Inferior parietal cortex (tissue), 1 donor: Measurements from ENCODE around the gene TUBB1.

Experiments used
- DNase-seq: peaks from one replicate; pipeline ENCODE4 v3.0.0-alpha.2; 2016; ENCODE audit errors: extremely low spot score

Gene TUBB1

GRCh38 chr20:59042796-59043631 is 23.8 kb downstream of the TUBB1 start:
- peak; percentile 90 for DNase-seq

DNA sequence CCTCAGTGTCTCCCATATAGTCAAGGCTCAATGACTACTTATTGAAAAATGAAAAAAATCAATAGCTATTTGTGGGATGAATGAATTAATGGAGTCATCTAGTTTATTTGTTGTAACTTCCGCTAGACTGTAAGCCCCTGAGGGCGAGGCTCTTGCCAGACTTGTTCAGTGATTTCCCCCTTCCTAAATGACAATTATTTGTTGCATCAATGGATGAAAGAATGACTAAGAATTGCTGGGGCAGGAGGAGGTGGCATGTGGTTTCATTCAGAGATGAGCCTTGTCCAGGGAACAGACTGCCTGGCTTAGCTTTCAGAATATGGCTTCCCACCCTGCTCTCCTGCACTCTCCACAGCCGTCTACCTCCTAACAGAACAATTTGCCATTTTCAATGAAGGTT is 24.5 kb downstream of the TUBB1 start:
- no peak for DNase-seq

DNA sequence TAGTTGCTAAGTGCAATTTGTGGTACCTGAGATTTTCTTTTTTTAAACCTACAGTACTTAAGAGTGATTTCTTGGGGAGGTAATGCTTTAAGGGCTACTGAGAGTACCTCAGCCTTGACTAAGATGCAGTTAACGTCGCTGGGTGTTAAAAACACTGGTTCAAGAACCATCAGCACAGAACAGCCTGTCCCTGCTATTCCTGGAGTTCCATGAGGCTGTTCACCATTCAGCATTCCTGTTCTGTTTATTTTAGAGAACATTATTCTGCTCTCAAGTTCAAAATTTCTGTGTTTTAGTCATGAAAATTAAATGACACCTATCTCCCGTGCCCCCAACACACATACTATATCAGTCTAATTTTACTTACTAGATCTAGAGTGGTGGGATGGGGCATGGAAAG is 25.1 kb downstream of the TUBB1 start:
- no peak for DNase-seq

- no peak for DNase-seq
Observed at GRCh38 chr20:59044796-59045195, 25.6 kb downstream of the TUBB1 start.

GRCh38 chr20:59046862-59047261 is 27.6 kb downstream of the TUBB1 start:
- DNase-seq: no peak

- DNase-seq: no peak
Observed at GRCh38 chr20:59047938-59048680, 28.9 kb downstream of the TUBB1 start.

- DNase-seq: no peak
Observed at GRCh38 chr20:59048681-59049030, 29.4 kb downstream of the TUBB1 start.

GRCh38 chr20:59050437-59050836 is 31.2 kb downstream of the TUBB1 start:
- DNase-seq: no peak

DNA sequence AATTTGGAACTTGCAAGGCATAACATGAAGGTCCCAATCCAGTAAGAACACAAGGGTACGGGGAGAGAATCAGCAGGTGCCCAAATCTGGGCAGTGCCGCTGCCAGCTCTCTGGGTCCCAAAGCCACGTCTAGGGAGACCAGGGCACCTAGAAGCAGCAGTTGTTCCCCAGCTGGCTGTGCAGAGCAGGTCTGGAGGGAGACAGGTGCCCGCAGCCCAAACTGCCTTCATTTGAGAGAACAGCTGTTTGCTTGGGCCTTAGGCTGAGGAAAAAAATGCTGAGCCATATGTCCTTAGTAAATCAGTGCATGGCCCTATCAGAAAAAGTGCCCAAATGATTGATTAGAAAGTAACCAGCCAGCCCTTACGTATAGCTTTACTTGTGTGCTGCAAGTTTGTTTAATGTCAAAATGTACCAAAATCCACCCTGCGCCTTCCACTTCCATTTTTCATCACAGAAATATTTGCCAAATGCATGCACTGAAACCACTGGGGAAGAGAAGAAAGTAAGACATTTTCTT is 32.5 kb downstream of the TUBB1 start:
- no peak for DNase-seq

- DNase-seq: no peak
Observed at GRCh38 chr20:59055302-59055701, 36.1 kb downstream of the TUBB1 start.

- no peak for DNase-seq
Observed at GRCh38 chr20:59062081-59062480, 42.9 kb downstream of the TUBB1 start.

GRCh38 chr20:59063358-59064213 is 44.4 kb downstream of the TUBB1 start:
- no peak for DNase-seq

DNA sequence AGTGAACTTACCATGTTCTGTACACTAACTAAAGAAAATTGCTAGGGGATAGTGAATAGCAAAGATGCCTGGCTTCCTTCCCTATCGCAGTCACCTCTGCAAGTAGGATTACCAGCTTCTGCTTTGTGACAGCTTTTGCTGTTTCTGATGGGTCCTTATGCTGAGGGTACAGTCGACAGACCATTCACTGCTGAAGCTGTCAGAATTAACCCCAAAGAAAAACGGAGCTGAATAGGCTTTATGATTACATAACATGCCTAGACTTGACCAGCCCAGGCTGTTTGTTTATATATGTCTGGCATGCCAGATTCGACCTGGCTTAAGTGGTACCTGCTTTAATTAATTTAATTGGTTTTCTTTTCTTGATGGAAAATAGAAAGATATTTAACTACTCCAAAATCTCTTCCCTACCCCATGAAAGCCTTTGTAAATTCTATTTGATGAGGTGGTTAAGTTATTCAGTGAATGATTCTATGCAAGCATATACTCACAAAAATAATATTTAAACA is 45.0 kb downstream of the TUBB1 start:
- no peak for DNase-seq

DNA sequence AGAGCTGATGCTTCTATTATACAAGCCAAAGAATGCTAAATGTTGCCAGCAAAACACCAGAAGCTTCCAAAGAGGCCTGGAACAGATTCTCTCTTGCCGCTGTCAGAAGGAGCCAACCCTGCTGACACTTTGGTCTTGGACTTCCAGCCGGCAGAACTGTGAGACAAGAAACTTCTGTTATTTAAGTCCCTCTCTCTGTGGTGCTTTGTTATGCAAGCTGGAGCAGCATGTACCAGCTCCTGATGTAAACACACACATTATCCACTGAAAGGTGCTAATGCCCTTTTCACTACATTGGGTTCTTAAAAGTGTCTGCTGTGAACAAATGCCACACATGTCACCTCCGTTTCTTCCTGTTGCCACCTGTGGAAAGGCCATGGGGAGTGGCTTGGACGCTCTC is 49.3 kb downstream of the TUBB1 start:
- no peak for DNase-seq

DNA sequence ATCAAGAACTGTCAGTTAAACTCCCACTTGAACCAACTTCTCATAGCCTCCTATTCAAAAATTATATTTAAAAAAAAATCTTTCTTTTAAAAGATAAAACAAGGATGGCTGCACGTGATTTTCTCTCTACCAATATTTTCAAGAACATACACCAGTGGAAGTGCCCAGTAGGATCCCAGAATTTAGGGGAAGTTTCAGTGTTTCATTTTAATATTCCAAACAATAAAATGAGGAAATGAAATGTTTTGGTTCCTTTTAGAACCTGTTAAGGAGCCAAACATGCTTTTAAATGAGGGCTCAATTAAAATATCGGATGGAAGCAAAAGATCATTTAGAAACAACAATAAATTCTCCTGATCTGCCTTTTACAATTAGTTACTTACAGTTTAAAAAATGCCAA is 49.8 kb downstream of the TUBB1 start:
- DNase-seq: no peak

DNA sequence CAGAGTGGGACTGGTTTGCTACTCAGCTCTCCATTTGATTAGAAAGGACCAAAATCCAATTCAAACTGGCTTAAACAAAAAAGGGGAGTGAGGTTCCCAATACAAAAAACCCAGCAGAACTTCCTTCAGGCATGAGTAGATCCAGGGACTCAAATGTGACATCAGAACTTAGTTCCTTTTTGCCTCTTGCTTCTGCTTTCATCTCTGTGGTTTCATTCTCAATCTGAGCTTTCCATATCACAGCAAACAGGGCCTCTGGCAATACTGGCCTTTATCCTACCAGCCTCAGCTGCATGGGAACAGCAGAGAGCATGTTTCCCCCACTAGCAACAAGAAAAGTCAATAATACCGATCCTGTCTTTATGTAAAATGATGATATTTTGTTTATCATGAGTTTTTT is 52.0 kb downstream of the TUBB1 start:
- no peak for DNase-seq

GRCh38 chr20:59073582-59073981 is 54.4 kb downstream of the TUBB1 start:
- DNase-seq: no peak

GRCh38 chr20:59074456-59074855 is 55.2 kb downstream of the TUBB1 start:
- no peak for DNase-seq

DNA sequence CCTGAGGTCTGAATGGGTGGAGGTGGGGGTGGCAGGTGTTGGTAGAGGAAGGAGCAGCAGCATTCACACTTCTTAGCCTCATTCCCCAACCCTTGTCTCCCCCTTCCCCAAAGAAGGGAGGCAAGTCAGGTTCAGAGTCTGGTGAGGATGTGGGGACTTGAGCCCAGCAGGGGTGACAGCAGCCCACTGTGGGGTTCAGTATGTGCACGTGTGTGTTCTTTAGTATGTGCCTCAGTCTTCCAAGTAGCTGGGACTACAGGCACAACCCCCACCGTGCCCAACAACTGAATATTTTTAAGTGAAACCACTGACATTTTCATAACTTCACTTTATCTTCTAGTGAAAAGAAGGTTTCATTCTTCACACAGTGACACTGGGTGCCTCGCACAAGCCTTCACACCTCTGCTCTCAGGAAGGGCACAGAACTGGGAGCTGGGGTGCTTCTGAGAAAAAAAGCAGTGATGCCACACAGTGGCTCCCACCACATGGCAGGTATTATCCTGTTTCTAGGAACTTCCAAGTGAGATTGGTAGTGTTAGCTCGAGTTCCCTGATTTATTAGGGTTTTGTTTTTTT is 56.8 kb downstream of the TUBB1 start:
- no peak for DNase-seq
